IMR-90 (cell line): ENCODE measurements around the gene GAS7. TPM values are rescaled to one million over a fixed set of nuclear protein-coding genes. Genes with fewer than 3 reads are reported as not detected.

ENCODE experiments used
- ATAC-seq: fragments of 200-7000 bp; cut with Tn5 transposase; 2 replicates; pipeline ENCODE4 v1.9.1; 2020; ENCODE audit warnings: low read depth, mild to moderate bottlenecking, moderate library complexity
- BruUV-seq: library from RNA; stranded (reverse); fragments of 400-500 nt; replicated peaks from 2 replicates; lab custom pipeline; 2021; lab: Mats Ljungman, UMichigan
- CTCF ChIA-PET: fragments of 300-600 bp; formaldehyde crosslinking; extraction: SDS; loops from one replicate; lab custom pipeline; 2021; ENCODE audit warnings: antibody characterized with exemption; lab: Yijun Ruan, JAX
- POLR2A ChIA-PET: fragments of 300-600 bp; sonication (Branson Sonifier 250); formaldehyde crosslinking; loops from one replicate; lab custom pipeline; 2022; ENCODE audit warnings: antibody characterized with exemption; ENCODE audit not compliant: unreplicated experiment; lab: Charles Lee
- DNase-seq: peaks from one replicate; pipeline ENCODE4 v3.0.0; 2013
- H2AFZ ChIP-seq: replicated peaks from 2 replicates; pipeline ENCODE3; 2013; ENCODE audit warnings: low read length, mild to moderate bottlenecking; ENCODE audit not compliant: poor library complexity
- H2AK5ac ChIP-seq: 2 replicates; pipeline ENCODE4 v1.6.1; 2013; ENCODE audit warnings: low read depth, low read length, inconsistent platforms
- H2AK9ac ChIP-seq: replicated peaks from 2 replicates; pipeline ENCODE3; 2013; ENCODE audit warnings: mild to moderate bottlenecking, low read depth, low read length, moderate library complexity; ENCODE audit not compliant: poor library complexity
- H2BK120ac ChIP-seq: 2 replicates; pipeline ENCODE4 v1.6.1; 2013; ENCODE audit warnings: low read depth, low read length, inconsistent platforms
- H2BK15ac ChIP-seq: 3 replicates; pipeline ENCODE4 v1.6.1; 2013; ENCODE audit warnings: low read depth, low read length, inconsistent platforms
- H2BK20ac ChIP-seq: 2 replicates; pipeline ENCODE4 v1.6.1; 2013; ENCODE audit warnings: low read depth, mild to moderate bottlenecking, inconsistent platforms, low read length, moderate library complexity
- H2BK5ac ChIP-seq: 2 replicates; pipeline ENCODE4 v1.6.1; 2013; ENCODE audit warnings: mild to moderate bottlenecking, low read depth, low read length, inconsistent platforms; ENCODE audit not compliant: poor library complexity, severe bottlenecking
- H3K14ac ChIP-seq: replicated peaks from 2 replicates; pipeline ENCODE4 v1.6.1; 2013; ENCODE audit warnings: low read depth, low read length, inconsistent platforms
- H3K18ac ChIP-seq: 2 replicates; pipeline ENCODE4 v1.6.1; 2013; ENCODE audit warnings: low read depth, low read length, control low read depth
- H3K23ac ChIP-seq: 2 replicates; pipeline ENCODE4 v1.6.1; 2013; ENCODE audit warnings: low read depth, low read length, inconsistent platforms
- H3K27ac ChIP-seq: 2 replicates; pipeline ENCODE4 v1.5.1; 2013; ENCODE audit warnings: mild to moderate bottlenecking, control low read depth, low read length; ENCODE audit not compliant: insufficient read depth
- H3K27me3 ChIP-seq: 2 replicates; pipeline ENCODE4 v1.6.1; 2013; ENCODE audit warnings: low read length; ENCODE audit not compliant: control insufficient read depth, insufficient read depth
- H3K36me3 ChIP-seq: 2 replicates; pipeline ENCODE4 v1.6.1; 2013; ENCODE audit warnings: low read length, mixed read lengths; ENCODE audit not compliant: control insufficient read depth, insufficient read depth
- H3K4ac ChIP-seq: 2 replicates; pipeline ENCODE4 v1.6.1; 2013; ENCODE audit warnings: low read depth, low read length, inconsistent platforms
- H3K4me1 ChIP-seq: 2 replicates; pipeline ENCODE4 v1.6.1; 2013; ENCODE audit warnings: low read length, mixed read lengths; ENCODE audit not compliant: control insufficient read depth, insufficient read depth
- H3K4me2 ChIP-seq: 2 replicates; pipeline ENCODE4 v1.6.1; 2013; ENCODE audit warnings: low read depth, mild to moderate bottlenecking, control low read depth, low read length, moderate library complexity
- H3K4me3 ChIP-seq: 2 replicates; pipeline ENCODE4 v1.5.1; 2013; ENCODE audit warnings: low read depth, mild to moderate bottlenecking, control low read depth, low read length, moderate library complexity; ENCODE audit not compliant: insufficient read depth
- H3K56ac ChIP-seq: 2 replicates; pipeline ENCODE4 v1.6.1; 2013; ENCODE audit warnings: low read length, inconsistent platforms; ENCODE audit not compliant: insufficient read depth; ENCODE audit errors: extremely low read depth
- H3K79me1 ChIP-seq, 2 experiments: 2 replicates each; pipeline ENCODE4 v1.6.1; 2013; ENCODE audit warnings: low read length in 2 of 2, inconsistent platforms in 1 of 2, low read depth in 1 of 2
- H3K9ac ChIP-seq: 2 replicates; pipeline ENCODE4 v1.6.1; 2013; ENCODE audit warnings: low read depth, low read length, control low read depth
- H3K9me1 ChIP-seq: 2 replicates; pipeline ENCODE4 v1.6.1; 2013; ENCODE audit warnings: low read length, inconsistent platforms; ENCODE audit not compliant: insufficient read depth
- H3K9me3 ChIP-seq: 2 replicates; pipeline ENCODE4 v1.6.1; 2013; ENCODE audit warnings: low read length; ENCODE audit not compliant: control insufficient read depth, insufficient read depth
- H4K20me1 ChIP-seq: 2 replicates; pipeline ENCODE4 v1.6.1; 2013; ENCODE audit warnings: low read length, inconsistent platforms; ENCODE audit not compliant: insufficient read depth
- H4K5ac ChIP-seq: 2 replicates; pipeline ENCODE4 v1.6.1; 2013; ENCODE audit warnings: mild to moderate bottlenecking, low read depth, low read length, control low read depth
- H4K8ac ChIP-seq, 2 experiments: 2 replicates each; pipeline ENCODE4 v1.6.1; 2013; ENCODE audit warnings: low read depth in 2 of 2, low read length in 2 of 2, control low read depth in 1 of 2, inconsistent platforms in 1 of 2
- H4K91ac ChIP-seq: 2 replicates; pipeline ENCODE4 v1.6.1; 2013; ENCODE audit warnings: low read depth, low read length, inconsistent platforms; ENCODE audit not compliant: insufficient read depth
- BHLHE40 ChIP-seq: fragments of 150-350 bp; IDR thresholded peaks from 2 replicates; pipeline ENCODE4 v1.6.1; 2016; ENCODE audit warnings: mild to moderate bottlenecking, low read depth, low read length
- CEBPB ChIP-seq: IDR thresholded peaks from 2 replicates; pipeline ENCODE4 v1.6.1; 2012; ENCODE audit warnings: low read depth, low read length, improper control_type of control experiment
- CHD1 ChIP-seq: IDR thresholded peaks from 2 replicates; pipeline ENCODE4 v1.6.1; 2012; ENCODE audit warnings: low read depth, low read length, improper control_type of control experiment
- CTCF ChIP-seq: conservative IDR thresholded peaks from 2 replicates; pipeline ENCODE4 v1.5.1; 2012; ENCODE audit warnings: mild to moderate bottlenecking, low read depth, low read length, improper control_type of control experiment
- ELK1 ChIP-seq: fragments of 150-350 bp; IDR thresholded peaks from 2 replicates; pipeline ENCODE4 v1.6.1; 2016; ENCODE audit warnings: low read depth, mild to moderate bottlenecking, low read length, moderate library complexity, borderline replicate concordance
- MAFK ChIP-seq: IDR thresholded peaks from 2 replicates; pipeline ENCODE4 v1.6.1; 2012; ENCODE audit warnings: low read depth, low read length, improper control_type of control experiment
- MAZ ChIP-seq: IDR thresholded peaks from 2 replicates; pipeline ENCODE4 v1.6.1; 2012; ENCODE audit warnings: low read depth, mild to moderate bottlenecking, low read length, improper control_type of control experiment, moderate library complexity, borderline replicate concordance
- MXI1 ChIP-seq: IDR thresholded peaks from 2 replicates; pipeline ENCODE4 v1.6.1; 2012; ENCODE audit warnings: low read depth, mild to moderate bottlenecking, low read length, moderate library complexity, borderline replicate concordance
- NFE2L2 ChIP-seq: fragments of 150-350 bp; IDR thresholded peaks from 2 replicates; pipeline ENCODE4 v1.6.1; 2016; ENCODE audit warnings: low read depth, mild to moderate bottlenecking, low read length
- POLR2A ChIP-seq: IDR thresholded peaks from 2 replicates; pipeline ENCODE4 v1.6.1; 2012; ENCODE audit warnings: mild to moderate bottlenecking, low read depth, low read length
- RCOR1 ChIP-seq: IDR thresholded peaks from 2 replicates; pipeline ENCODE4 v1.6.1; 2012; ENCODE audit warnings: mild to moderate bottlenecking, low read length, improper control_type of control experiment; ENCODE audit not compliant: insufficient replicate concordance
- RFX5 ChIP-seq: IDR thresholded peaks from 2 replicates; pipeline ENCODE4 v1.8.0; 2012; ENCODE audit warnings: low read depth, mild to moderate bottlenecking, low read length, moderate library complexity
- SMC3 ChIP-seq: fragments of 150-350 bp; IDR thresholded peaks from 2 replicates; pipeline ENCODE4 v1.6.1; 2016; ENCODE audit warnings: low read depth, mild to moderate bottlenecking, antibody characterized with exemption, low read length, moderate library complexity
- WGBS, 2 experiments: methylation state at CpG; one replicate each; pipeline versions ENCODE4 v1.1.5 to v1.1.7; 2013; ENCODE audit warnings: missing lambda C conversion rate in 2 of 2; ENCODE audit not compliant: insufficient read length in 1 of 2; ENCODE audit errors: extremely low coverage in 2 of 2; 5-methylcytosine and 5-hydroxymethylcytosine counted together
- dilution Hi-C: fragments of 300-500 bp; cut with HindIII; formaldehyde crosslinking; loops from one replicate; pipeline ENCODE4 v1.14.3; 2018; ENCODE audit warnings: low sequenced_read_pairs; ENCODE audit not compliant: unreplicated experiment
- in situ Hi-C: fragments of 300-500 bp; cut with MboI; formaldehyde crosslinking; loops from 3 replicates; pipeline ENCODE4 v1.14.3; 2019; ENCODE audit warnings: low sequenced_read_pairs, inconsistent platforms, mixed read lengths
- intact Hi-C: fragments of 100-400 bp; cut with micrococcal nuclease; formaldehyde crosslinking; loops from 2 replicates; pipeline ENCODE4 v1.10.0; 2022
- polyA plus RNA-seq, 3 experiments: library from polyadenylated mRNA; depleted of rRNA; stranded (reverse); fragments of >200 nt; gene quantifications; 2 replicates each; pipeline ENCODE4 v1.2.3, GENCODE V29; 2012; ENCODE audit warnings: low replicate concordance in 1 of 3
- total RNA-seq: library from RNA; depleted of rRNA; stranded (reverse); fragments of >200 nt; gene quantifications from 2 replicates; pipeline ENCODE4 v1.2.3, GENCODE V29; 2012

The GAS7 gene
- total and polyA plus RNA-seq, 2 of the 4 experiments (the other 2 are of a cell fraction), result 4.6 to 5.0 TPM

GRCh38 chr17:10060526-10060925 lies 137.9 kb downstream of the GAS7 start:
- Histone ChIP-seq H4K8ac (no peak overlapping the region), H3K9me3 (peaks cover 4% of the 10 kb centered on the region; the same call in 1 of the 2 replicates), H3K56ac (no peak overlapping the region), H4K91ac (no peak overlapping the region), H2BK120ac (no peak overlapping the region), H3K27me3 (no peaks in the 10 kb centered on the region), H3K4me1 (no peaks in the 10 kb centered on the region; the same call in 1 of the 2 replicates), H3K4ac (no peak overlapping the region), H3K9ac (no peak overlapping the region), H3K9me1 (0 out of 2 replicates have a peak, but pooled peaks cover 5% of the 10 kb centered on the region), H2BK15ac (no peak overlapping the region; the same call in 2 of the 3 replicates), H2BK5ac (no peak overlapping the region), H2AK9ac (no peak overlapping the region), H3K4me2 (no peak overlapping the region), H3K27ac (no peak overlapping the region; the same call in 1 of the 2 replicates), H3K23ac (no peak overlapping the region), H4K20me1 (no peaks in the 10 kb centered on the region; the same call in 1 of the 2 replicates), H2AFZ (no peak overlapping the region), H3K4me3 (no peak overlapping the region), H4K5ac (no peak overlapping the region), H3K14ac (no peak overlapping the region), H2AK5ac (no peak overlapping the region), H3K36me3 (no peaks in the 10 kb centered on the region), H3K79me1 (no peaks in the 10 kb centered on the region), H3K18ac (no peak overlapping the region), H2BK20ac (no peak overlapping the region)
- dilution Hi-C loops (no loop called here), intact Hi-C loops (no loop called here), in situ Hi-C loops (no loop called here)
- WGBS, 2 experiments, result 60% methylated on average over 1 of the region's 8 CpGs; no CpG with 5 or more reads in 1 of the 2 experiments
- POLR2A ChIA-PET, result interaction anchor here (1.1 kb wide), 1 partner anchor 10 kb away, joined by 3 read pairs; no protein-coding TSS in a partner anchor
- CTCF ChIA-PET, result no interaction called here
- BruUV-seq, result no TSS peak
- TF ChIP-seq CEBPB (no peak), RFX5 (no peak), MAZ (no peak), BHLHE40 (no peak), CTCF (no peak), ELK1 (no peak), MXI1 (no peak), NFE2L2 (no peak), CHD1 (no peak), MAFK (no peak), RCOR1 (no peak), SMC3 (no peak), POLR2A (no peak)
- ATAC-seq, result no peak
- DNase-seq, result no peak
